ENCODE measurements around the gene CHEK2. TPM values are rescaled to one million over a fixed set of nuclear protein-coding genes. Genes with fewer than 3 reads are reported as not detected.

The CHEK2 gene
- total and polyA plus RNA-seq, 8 donors, result 12.5 to 27.1 (median 19.7) TPM

DNA sequence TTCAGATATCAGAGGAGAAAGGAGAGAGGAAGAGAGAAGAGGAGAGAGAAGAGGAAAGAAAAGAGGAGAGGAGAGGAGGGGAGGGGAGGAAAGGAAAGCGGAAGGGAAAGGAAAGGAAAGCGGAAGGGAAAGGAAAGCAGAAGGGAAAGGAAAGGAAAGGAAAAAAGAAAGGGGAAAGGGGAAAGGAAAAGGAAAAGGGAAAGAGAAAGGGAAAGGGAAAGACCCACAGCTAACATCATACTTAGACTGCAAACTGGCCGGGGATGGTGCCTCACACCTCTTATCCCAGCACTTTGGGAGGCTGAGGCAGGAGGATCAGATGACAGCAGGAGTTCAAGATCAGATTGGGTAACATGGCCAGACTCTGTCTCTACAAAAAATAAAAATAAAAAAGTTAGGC, 11.4 kb downstream of the CHEK2 start:
- TF ChIP-seq, protein P1, sequence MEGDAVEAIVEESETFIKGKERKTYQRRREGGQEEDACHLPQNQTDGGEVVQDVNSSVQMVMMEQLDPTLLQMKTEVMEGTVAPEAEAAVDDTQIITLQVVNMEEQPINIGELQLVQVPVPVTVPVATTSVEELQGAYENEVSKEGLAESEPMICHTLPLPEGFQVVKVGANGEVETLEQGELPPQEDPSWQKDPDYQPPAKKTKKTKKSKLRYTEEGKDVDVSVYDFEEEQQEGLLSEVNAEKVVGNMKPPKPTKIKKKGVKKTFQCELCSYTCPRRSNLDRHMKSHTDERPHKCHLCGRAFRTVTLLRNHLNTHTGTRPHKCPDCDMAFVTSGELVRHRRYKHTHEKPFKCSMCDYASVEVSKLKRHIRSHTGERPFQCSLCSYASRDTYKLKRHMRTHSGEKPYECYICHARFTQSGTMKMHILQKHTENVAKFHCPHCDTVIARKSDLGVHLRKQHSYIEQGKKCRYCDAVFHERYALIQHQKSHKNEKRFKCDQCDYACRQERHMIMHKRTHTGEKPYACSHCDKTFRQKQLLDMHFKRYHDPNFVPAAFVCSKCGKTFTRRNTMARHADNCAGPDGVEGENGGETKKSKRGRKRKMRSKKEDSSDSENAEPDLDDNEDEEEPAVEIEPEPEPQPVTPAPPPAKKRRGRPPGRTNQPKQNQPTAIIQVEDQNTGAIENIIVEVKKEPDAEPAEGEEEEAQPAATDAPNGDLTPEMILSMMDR (IDR thresholded peaks at IDR 0.05), result no peak
- Histone ChIP-seq H3K9me3 (no peaks in the 10 kb centered on the region), H3K27me3 (no peaks in the 10 kb centered on the region), H3K4me3 (no peak overlapping the region), H3K4me1 (no peaks in the 10 kb centered on the region), H3K36me3 (peaks cover 0 to 31% of the 10 kb centered on the region in 2 donors), H3K27ac (no peak overlapping the region)
- ATAC-seq (no peak), DNase-seq (no peak)
- intact Hi-C loops (cut with DNase I), result no loop called here

GRCh38 chr22:28728621-28729313, 12.9 kb downstream of the CHEK2 start:
- Histone ChIP-seq H3K27me3 (no peaks in the 10 kb centered on the region), H3K27ac (no peak overlapping the region), H3K9me3 (no peaks in the 10 kb centered on the region), H3K36me3 (peaks cover 0 to 45% of the 10 kb centered on the region in 2 donors), H3K4me1 (no peaks in the 10 kb centered on the region), H3K4me3 (no peak overlapping the region)
- ATAC-seq (no peak), DNase-seq (no peak)
- TF ChIP-seq, protein P1 (IDR thresholded peaks at IDR 0.05), result no peak
- intact Hi-C loops (cut with DNase I), result no loop called here

GRCh38 chr22:28728002-28728401, 13.6 kb downstream of the CHEK2 start:
- ATAC-seq (no peak), DNase-seq (no peak)
- Histone ChIP-seq H3K36me3 (peaks cover 0 to 45% of the 10 kb centered on the region in 2 donors), H3K9me3 (no peaks in the 10 kb centered on the region), H3K4me1 (no peaks in the 10 kb centered on the region), H3K27me3 (no peaks in the 10 kb centered on the region), H3K27ac (no peak overlapping the region), H3K4me3 (no peak overlapping the region)
- intact Hi-C loops (cut with DNase I), result no loop called here
- TF ChIP-seq, protein P1 (IDR thresholded peaks at IDR 0.05), result no peak

GRCh38 chr22:28718044-28718443, 23.6 kb downstream of the CHEK2 start:
- H3K36me3 ChIP-seq, result peaks cover 0 to 32% of the 10 kb centered on the region in 2 donors
- DNase-seq (no peak), ATAC-seq (no peak)
- TF ChIP-seq, protein P1 (IDR thresholded peaks at IDR 0.05), result no peak
- no peak overlapping the region for H3K27ac ChIP-seq
- intact Hi-C loops (cut with DNase I), result no loop called here
- no peaks in the 10 kb centered on the region for H3K9me3 ChIP-seq
- no peak overlapping the region for H3K4me3 ChIP-seq
- H3K27me3 ChIP-seq, result no peaks in the 10 kb centered on the region
- no peaks in the 10 kb centered on the region for H3K4me1 ChIP-seq

DNA sequence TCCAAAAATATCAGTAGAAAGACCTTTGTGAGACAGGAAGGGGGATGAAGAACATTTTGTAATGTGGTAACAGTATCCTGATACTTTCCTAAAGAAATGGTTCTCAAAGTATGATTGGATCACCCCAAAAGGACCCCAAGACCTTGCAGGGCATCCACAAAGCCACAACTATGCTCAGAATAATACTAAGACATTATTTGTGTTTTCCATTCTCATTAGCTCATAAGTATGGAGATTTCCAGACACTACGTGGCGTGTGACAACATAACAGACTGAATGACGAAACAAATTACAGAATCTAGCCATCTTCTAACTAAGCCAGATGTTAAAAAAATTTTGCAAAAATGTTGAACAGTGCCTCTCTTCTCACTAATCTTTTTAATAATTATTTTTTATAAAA, 24.9 kb downstream of the CHEK2 start:
- no peaks in the 10 kb centered on the region for H3K27me3 ChIP-seq
- DNase-seq (no peak), ATAC-seq (no peak)
- H3K9me3 ChIP-seq, result no peaks in the 10 kb centered on the region
- H3K36me3 ChIP-seq, result peaks cover 0 to 18% of the 10 kb centered on the region in 2 donors
- intact Hi-C loops (cut with DNase I), result no loop called here
- H3K4me3 ChIP-seq, result no peak overlapping the region
- H3K27ac ChIP-seq, result no peak overlapping the region
- peaks cover 0 to 11% of the 10 kb centered on the region in 2 donors for H3K4me1 ChIP-seq
- TF ChIP-seq, protein P1 (IDR thresholded peaks at IDR 0.05), result no peak
